Measurements from ENCODE around the gene WSB2.
A peak's percentile ranks its signal among the peaks of the same experiment; 100 is the strongest.
"Not testable (repeated sequence)": the region's sequence is repeated elsewhere in the genome, so short reads cannot be mapped to it uniquely, and the experiment has no call there.

The WSB2 gene

DNA sequence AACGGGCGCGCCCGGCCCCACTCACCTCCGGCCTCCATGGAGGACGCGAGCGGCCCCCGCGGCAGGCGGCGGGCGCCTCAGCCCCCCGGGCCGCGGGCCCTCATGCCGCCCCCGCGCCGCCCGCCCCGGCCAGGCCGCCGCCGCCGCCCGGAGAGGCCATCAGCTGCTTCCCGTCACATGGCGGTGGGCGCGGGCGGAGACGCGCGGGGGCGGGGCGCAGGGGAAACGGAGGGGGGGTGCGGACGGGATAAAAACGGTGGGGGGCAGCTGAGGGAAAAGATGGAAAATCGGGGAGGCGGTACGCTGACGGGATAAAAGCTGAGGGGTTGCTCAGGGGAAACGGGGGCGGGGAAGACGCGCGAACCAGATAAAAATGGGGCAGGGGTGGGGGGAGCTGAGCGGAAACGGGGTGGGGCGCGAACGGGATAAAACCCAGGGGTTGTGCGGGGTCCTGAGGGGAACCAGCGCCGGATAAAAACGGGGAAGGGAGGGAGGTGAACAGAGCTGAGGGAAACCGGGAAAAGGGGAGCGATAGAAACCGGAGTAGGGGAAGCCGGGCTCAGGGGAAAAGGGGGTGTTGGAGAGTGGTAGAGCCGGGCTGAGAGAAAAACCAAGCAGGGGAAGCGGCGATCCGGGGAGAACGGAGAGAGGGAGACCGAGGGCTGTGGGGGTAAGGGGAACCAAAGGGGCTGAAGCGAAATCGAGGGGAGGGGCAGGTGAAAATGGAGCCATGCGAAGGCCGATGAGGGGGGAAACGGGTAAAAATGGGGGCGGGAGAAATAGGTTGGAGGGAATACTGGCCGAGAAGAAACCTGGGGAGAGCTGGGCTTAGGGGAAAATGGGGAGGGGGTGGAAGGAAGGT lies at the start of gene WSB2:
Gene WSB2 (minus strand): TSS at position 169 of the 862 bp plus-strand sequence. CDS start 131 bp downstream, at position 38.
- no peaks in the 10 kb centered on the region for H3K36me3 Mint-ChIP-seq
- H3K4me1 Mint-ChIP-seq (ENCODE audit: low read depth) = peaks cover 52% of the 10 kb centered on the region
- H3K27me3 Mint-ChIP-seq = no peaks in the 10 kb centered on the region
- peak within 1 kb of the TSS; percentile 98 for H3K4me3 Mint-ChIP-seq
- H3K27ac Mint-ChIP-seq = peak within 1 kb of the TSS; percentile 94
- no peaks in the 10 kb centered on the region for H3K9me3 Mint-ChIP-seq (ENCODE audit: low read depth)

DNA sequence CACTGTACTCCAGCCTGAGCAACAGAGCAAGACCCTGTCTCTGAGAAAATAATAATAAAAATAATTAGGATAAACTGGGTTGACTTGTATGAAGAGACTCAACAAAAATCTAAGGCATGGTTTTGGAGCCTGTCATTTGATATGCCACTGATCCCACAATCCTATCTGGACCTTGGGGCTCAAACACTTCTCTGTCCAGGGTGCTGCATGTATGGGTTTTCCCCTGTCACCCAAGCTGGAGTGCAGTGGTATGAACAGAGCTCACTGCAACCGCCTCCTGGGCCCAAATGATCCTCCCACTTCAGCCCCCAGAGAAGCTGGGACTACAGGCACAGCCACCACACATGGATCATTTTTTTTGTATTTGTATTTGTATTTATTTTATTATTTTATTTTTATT lies 48.1 kb upstream of the WSB2 start:
- no peak overlapping the region for H3K27ac Mint-ChIP-seq
- H3K4me3 Mint-ChIP-seq = no peak overlapping the region
- no peaks in the 10 kb centered on the region for H3K36me3 Mint-ChIP-seq
- H3K4me1 Mint-ChIP-seq (ENCODE audit: low read depth) = peaks cover 4% of the 10 kb centered on the region
- no peaks in the 10 kb centered on the region for H3K9me3 Mint-ChIP-seq (ENCODE audit: low read depth)
- peaks cover 4% of the 10 kb centered on the region for H3K27me3 Mint-ChIP-seq

DNA sequence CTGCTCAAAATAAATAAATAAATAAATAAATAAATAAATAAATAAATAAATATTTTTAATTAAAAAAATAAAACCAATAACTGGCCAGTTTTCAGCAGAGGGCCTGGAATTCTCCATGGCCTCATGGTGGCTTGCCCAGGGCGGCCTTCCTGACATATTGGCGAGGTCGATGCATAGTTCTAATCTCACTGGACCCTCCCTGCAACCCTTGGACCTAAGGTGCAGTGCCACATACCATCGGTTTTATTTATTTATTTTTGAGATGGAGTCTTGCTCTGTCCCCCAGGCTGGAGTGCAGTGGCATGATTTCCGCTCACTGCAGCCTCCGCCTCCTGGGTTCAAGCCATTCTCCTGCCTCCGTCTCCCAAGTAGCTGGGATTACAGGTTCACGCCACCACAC lies 46.7 kb upstream of the WSB2 start:
- H3K36me3 Mint-ChIP-seq = peaks cover 2% of the 10 kb centered on the region
- H3K4me1 Mint-ChIP-seq (ENCODE audit: low read depth) = peaks cover 7% of the 10 kb centered on the region
- no peak overlapping the region for H3K4me3 Mint-ChIP-seq
- H3K27ac Mint-ChIP-seq = no peak overlapping the region
- no peaks in the 10 kb centered on the region for H3K9me3 Mint-ChIP-seq (ENCODE audit: low read depth)
- H3K27me3 Mint-ChIP-seq = peaks cover 7% of the 10 kb centered on the region

GRCh38 chr12:118107011-118107410 lies 46.0 kb upstream of the WSB2 start:
- peaks cover 7% of the 10 kb centered on the region for H3K27me3 Mint-ChIP-seq
- no peaks in the 10 kb centered on the region for H3K9me3 Mint-ChIP-seq (ENCODE audit: low read depth)
- peaks cover 2% of the 10 kb centered on the region for H3K36me3 Mint-ChIP-seq
- no peak overlapping the region for H3K27ac Mint-ChIP-seq
- H3K4me3 Mint-ChIP-seq = no peak overlapping the region
- peaks cover 7% of the 10 kb centered on the region for H3K4me1 Mint-ChIP-seq (ENCODE audit: low read depth)

- H3K27ac Mint-ChIP-seq = peak within 1 kb of the TSS; percentile 75
- H3K4me3 Mint-ChIP-seq = peak within 1 kb of the TSS; percentile 92
- H3K27me3 Mint-ChIP-seq = peaks cover 7% of the 10 kb centered on the region
- peaks cover 2% of the 10 kb centered on the region for H3K36me3 Mint-ChIP-seq
- H3K9me3 Mint-ChIP-seq (ENCODE audit: low read depth) = no peaks in the 10 kb centered on the region
- H3K4me1 Mint-ChIP-seq (ENCODE audit: low read depth) = peaks cover 7% of the 10 kb centered on the region
Observed at GRCh38 chr12:118103601-118104382, 42.8 kb upstream of the WSB2 start, which contains the start of gene VSIG10. Gene VSIG10, minus strand, starts transcription at chr12:118104011. Its CDS starts 340 bp downstream, at chr12:118103671.

- H3K27ac Mint-ChIP-seq = peak overlapping the region; percentile 75
- peak overlapping the region; percentile 92 for H3K4me3 Mint-ChIP-seq
- H3K27me3 Mint-ChIP-seq = peaks cover 7% of the 10 kb centered on the region
- no peaks in the 10 kb centered on the region for H3K9me3 Mint-ChIP-seq (ENCODE audit: low read depth)
- peaks cover 7% of the 10 kb centered on the region for H3K4me1 Mint-ChIP-seq (ENCODE audit: low read depth)
- peaks cover 2% of the 10 kb centered on the region for H3K36me3 Mint-ChIP-seq
Observed at GRCh38 chr12:118103201-118103600, 42.2 kb upstream of the WSB2 start.

DNA sequence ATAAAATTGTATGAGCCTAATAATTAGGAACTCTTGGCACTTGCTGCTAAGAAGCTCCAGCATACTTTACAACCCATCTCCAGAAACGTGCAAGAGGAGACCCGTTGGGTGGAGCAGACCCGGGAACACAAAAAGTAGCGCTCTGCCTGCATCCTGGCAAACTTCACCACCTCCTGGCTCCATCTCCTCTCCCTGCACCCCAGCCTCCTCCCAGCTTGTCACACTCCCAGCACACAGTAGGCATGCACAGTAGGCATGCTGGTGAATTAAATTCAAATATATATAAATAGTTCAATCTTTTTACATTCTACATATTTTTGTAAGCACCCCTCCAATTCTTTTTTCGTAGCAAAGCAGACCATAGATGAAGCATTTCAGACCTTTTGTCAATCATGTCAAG lies 41.6 kb upstream of the WSB2 start:
- H3K27me3 Mint-ChIP-seq = peaks cover 7% of the 10 kb centered on the region
- peaks cover 7% of the 10 kb centered on the region for H3K4me1 Mint-ChIP-seq (ENCODE audit: low read depth)
- H3K27ac Mint-ChIP-seq = peak overlapping the region; percentile 75
- H3K4me3 Mint-ChIP-seq = peak overlapping the region; percentile 92
- peaks cover 2% of the 10 kb centered on the region for H3K36me3 Mint-ChIP-seq
- no peaks in the 10 kb centered on the region for H3K9me3 Mint-ChIP-seq (ENCODE audit: low read depth)

- Mint-ChIP-seq H3K27me3 (peaks cover 7% of the 10 kb centered on the region), H3K9me3 (ENCODE audit: low read depth) (no peaks in the 10 kb centered on the region), H3K4me3 (peak overlapping the region; percentile 27), H3K4me1 (ENCODE audit: low read depth) (peaks cover 7% of the 10 kb centered on the region), H3K36me3 (peaks cover 2% of the 10 kb centered on the region), H3K27ac (no peak overlapping the region)
Observed at GRCh38 chr12:118102070-118102469, 41.1 kb upstream of the WSB2 start.

- peaks cover 7% of the 10 kb centered on the region for H3K4me1 Mint-ChIP-seq (ENCODE audit: low read depth)
- H3K4me3 Mint-ChIP-seq = no peak overlapping the region
- H3K27me3 Mint-ChIP-seq = peaks cover 7% of the 10 kb centered on the region
- H3K27ac Mint-ChIP-seq = no peak overlapping the region
- H3K36me3 Mint-ChIP-seq = peaks cover 2% of the 10 kb centered on the region
- H3K9me3 Mint-ChIP-seq (ENCODE audit: low read depth) = no peaks in the 10 kb centered on the region
Observed at GRCh38 chr12:118101051-118101450, 40.1 kb upstream of the WSB2 start.

- H3K4me3 Mint-ChIP-seq = no peak overlapping the region
- H3K4me1 Mint-ChIP-seq (ENCODE audit: low read depth) = peaks cover 4% of the 10 kb centered on the region
- no peaks in the 10 kb centered on the region for H3K9me3 Mint-ChIP-seq (ENCODE audit: low read depth)
- H3K27me3 Mint-ChIP-seq = peaks cover 3% of the 10 kb centered on the region
- no peak overlapping the region for H3K27ac Mint-ChIP-seq
- H3K36me3 Mint-ChIP-seq = peaks cover 2% of the 10 kb centered on the region
Observed at GRCh38 chr12:118098911-118099671, 38.1 kb upstream of the WSB2 start.

GRCh38 chr12:118098401-118098800 lies 37.4 kb upstream of the WSB2 start:
- Mint-ChIP-seq H3K36me3 (peaks cover 2% of the 10 kb centered on the region), H3K9me3 (ENCODE audit: low read depth) (no peaks in the 10 kb centered on the region), H3K27me3 (peaks cover 3% of the 10 kb centered on the region), H3K4me3 (no peak overlapping the region), H3K27ac (no peak overlapping the region), H3K4me1 (ENCODE audit: low read depth) (peaks cover 4% of the 10 kb centered on the region)

DNA sequence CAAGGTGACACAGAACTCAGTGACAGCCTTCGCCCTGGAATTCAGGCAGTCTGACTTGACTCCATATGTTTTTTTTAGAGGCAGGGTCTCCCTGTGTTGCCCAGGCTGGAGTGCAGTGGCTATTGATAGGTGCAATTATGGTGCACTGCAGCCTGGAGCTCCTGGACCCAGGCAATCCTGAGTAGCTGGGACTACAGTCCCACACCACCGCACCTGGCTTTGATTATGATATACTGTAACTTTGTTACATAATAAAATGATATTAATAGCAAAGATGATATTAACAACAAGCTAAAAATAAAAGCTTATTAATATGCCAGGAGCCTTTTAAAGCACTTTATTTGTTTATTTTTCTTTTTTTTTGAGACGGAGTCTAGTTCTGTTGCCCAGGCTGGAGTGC lies 33.1 kb upstream of the WSB2 start:
- Mint-ChIP-seq H3K4me1 (ENCODE audit: low read depth) (no peaks in the 10 kb centered on the region), H3K9me3 (ENCODE audit: low read depth) (no peaks in the 10 kb centered on the region), H3K27ac (no peak overlapping the region), H3K27me3 (no peaks in the 10 kb centered on the region), H3K4me3 (no peak overlapping the region), H3K36me3 (no peaks in the 10 kb centered on the region)

GRCh38 chr12:118089782-118090181 lies 28.8 kb upstream of the WSB2 start:
- Mint-ChIP-seq H3K4me1 (ENCODE audit: low read depth) (no peaks in the 10 kb centered on the region), H3K27ac (no peak overlapping the region), H3K27me3 (no peaks in the 10 kb centered on the region), H3K9me3 (ENCODE audit: low read depth) (no peaks in the 10 kb centered on the region), H3K4me3 (no peak overlapping the region), H3K36me3 (no peaks in the 10 kb centered on the region)

- no peaks in the 10 kb centered on the region for H3K27me3 Mint-ChIP-seq
- no peak overlapping the region for H3K4me3 Mint-ChIP-seq
- peaks cover 2% of the 10 kb centered on the region for H3K36me3 Mint-ChIP-seq
- no peaks in the 10 kb centered on the region for H3K4me1 Mint-ChIP-seq (ENCODE audit: low read depth)
- no peaks in the 10 kb centered on the region for H3K9me3 Mint-ChIP-seq (ENCODE audit: low read depth)
- H3K27ac Mint-ChIP-seq = no peak overlapping the region
Observed at GRCh38 chr12:118082161-118082560, 21.2 kb upstream of the WSB2 start.

DNA sequence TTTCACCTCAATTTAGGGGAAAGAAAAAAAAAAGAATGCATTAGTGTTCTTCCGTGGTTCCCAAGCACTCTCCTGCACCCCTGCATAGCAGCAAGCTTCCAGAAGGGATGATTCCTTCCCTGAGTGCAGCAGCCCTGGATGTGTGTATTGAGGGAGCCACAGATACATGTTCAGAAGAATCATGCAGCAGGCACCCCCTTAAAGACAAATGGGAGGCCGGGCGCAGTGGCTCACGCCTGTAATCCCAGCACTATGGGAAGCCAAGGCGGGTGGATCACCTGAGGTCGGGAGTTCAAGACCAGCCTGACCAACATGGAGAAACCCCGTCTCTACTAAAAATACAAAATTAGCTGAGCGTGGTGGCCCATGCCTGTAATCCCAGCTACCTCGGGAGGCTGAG lies 20.5 kb upstream of the WSB2 start:
- not testable (repeated sequence) for H3K36me3 Mint-ChIP-seq; H3K27me3 Mint-ChIP-seq; H3K4me1 Mint-ChIP-seq (ENCODE audit: low read depth); H3K27ac Mint-ChIP-seq; H3K4me3 Mint-ChIP-seq; H3K9me3 Mint-ChIP-seq (ENCODE audit: low read depth)
